Stimulated activated CD4-positive, alpha-beta T cell treated with anti-CD3 and anti-CD28 coated beads, Interleukin-15, amount 100 ng/mL, for 24 hours (primary cell): Measurements from ENCODE around the gene OR2T35.

Experiments used
- DNase-seq: peaks from one replicate; pipeline ENCODE4 v3.0.0-alpha.2; 2020

Gene OR2T35

GRCh38 chr1:248625971-248626370 is 19.1 kb downstream of the OR2T35 start:
- DNase-seq = no peak

- DNase-seq = no peak
Measured at GRCh38 chr1:248625166-248625565, 19.9 kb downstream of the OR2T35 start.

DNA sequence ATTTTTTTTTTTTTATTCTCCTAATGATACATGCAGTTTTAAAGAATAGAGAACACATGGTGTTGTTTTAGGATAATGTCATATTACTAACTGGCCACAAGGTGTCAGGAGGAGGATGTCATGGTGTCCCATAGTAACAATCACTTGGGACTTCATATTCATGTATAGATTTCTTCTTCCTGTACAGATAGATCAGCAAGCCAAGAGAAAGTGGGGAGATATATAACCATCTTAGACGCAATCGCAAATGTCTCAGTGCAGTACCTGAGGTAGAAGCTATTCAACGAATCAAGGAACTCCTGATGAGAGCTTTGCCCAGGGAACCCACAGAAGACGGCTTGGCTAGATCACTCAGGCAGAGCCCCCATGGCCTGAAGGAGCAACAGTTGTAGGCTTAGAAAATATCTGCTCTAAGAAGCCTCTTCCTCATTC is 22.5 kb downstream of the OR2T35 start:
- DNase-seq = no peak

DNA sequence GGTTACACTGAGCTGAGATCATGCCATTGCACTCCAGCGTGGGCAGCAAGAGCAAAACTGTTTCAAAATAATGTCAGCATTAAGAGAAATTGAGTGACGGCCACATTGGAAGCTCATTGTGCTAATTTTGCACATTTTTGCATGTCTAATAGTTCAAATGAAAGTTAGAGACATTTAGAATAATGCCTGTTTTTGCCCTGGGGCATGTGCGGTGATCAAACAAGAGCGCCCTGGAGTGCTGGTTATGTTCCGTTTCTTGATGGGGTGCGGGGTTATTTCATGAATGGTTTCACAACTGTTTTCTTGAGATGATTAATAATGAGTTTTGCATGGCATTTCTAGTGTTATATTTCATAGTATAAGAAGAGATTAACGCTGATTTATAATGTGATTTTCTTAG is 23.3 kb downstream of the OR2T35 start:
- no peak for DNase-seq

DNA sequence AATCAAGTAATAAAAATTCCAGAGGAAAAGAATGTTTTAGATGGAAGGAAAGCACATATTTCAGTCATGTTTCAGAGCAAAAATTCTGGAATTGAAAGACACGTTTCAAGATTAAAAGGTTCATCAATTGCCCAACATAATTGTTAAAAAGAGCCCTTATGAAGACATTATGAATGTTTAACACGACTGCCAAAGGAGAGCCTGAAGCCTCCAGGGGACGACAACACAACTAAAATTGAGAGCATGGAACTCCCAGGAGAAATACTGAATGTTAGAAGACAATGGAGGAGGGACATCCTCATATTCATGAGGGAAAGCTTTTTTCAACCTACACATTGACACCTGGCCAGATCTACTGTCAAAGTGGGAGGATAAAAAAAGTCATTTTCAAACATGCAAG is 26.2 kb downstream of the OR2T35 start:
- peak; percentile 75 for DNase-seq

DNA sequence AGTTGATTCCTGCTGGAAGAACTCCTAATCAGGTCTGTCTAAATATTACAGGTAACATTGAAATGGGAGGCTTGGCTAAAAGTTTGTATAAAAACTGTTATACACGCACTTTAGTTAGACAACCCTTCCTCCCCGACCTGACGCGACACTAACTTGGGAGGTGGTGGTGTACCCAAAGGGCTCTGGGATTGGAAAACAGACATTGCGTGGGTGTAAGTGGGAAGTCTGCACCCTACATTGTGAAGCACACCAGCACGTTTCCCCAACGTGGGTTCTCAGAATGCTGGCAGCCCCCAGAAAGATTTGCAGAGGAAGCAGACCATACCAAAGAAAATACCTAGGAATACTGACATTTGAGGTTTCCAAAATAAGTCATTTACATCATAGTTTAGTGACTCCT is 27.0 kb downstream of the OR2T35 start:
- no peak for DNase-seq

GRCh38 chr1:248613742-248614141 is 31.3 kb downstream of the OR2T35 start:
- no peak for DNase-seq

DNA sequence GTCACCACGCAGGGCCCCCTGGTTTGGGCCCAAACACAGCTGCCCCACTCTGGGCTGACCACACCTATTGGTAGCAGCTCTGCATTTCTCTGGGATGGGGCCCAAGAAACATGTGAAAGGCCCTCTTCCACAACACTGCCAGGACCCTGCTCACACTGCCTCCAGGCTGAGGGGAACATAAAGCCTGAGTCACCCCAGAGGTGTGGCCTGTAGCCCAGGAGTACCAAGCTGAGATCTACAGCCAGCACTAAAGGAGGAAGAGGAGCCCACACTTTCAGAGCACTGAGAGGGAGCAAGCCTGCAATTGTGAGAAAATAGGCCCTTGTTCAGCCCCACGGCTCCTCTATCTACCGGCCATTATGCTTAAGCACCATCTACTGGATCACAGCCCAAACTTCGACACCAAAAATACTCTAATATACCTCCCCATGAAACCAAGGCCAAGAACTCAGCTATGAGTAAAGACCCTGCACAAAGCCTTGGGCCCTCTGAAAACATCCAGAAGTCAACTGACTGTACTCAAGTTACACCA is 33.1 kb downstream of the OR2T35 start:
- peak; percentile 38 for DNase-seq

DNA sequence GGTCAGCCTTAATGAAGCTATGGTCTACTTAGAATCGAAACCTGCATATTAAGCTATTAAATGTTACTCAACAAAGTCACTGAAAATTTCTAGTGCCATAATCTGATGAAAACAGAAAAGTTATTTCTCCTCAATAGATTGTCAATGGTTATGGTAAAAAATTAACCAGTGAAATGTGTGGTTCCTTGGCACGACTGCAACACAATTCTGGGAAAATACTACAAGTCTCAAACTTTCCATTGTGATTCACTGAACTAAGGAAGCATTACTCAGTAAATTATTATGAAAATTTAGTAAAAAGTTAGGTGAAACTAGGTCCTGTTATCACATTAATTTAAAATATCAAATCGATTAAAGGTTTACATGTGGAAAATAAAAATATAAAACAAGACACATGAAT is 34.8 kb downstream of the OR2T35 start:
- no peak for DNase-seq

DNA sequence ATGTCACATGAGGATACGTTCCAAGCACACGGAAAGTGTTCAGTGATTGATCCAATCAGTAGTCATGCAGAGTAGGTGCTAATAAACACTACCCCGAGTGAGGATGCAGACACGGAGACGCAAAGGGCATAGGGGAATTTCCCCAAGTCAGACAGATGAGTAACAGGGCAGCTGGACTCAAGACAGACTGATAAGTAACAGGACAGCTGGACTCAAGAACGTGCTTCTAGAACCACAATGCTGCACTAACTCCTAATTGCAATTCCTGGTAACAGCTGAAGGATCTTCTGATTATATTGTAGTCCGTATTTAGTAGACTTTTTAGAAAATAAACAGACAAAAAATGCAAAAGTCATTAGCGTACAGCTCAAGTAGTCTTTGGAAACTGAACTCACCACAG is 45.7 kb downstream of the OR2T35 start:
- DNase-seq = no peak

- DNase-seq = no peak
Measured at GRCh38 chr1:248597589-248597988, 47.5 kb downstream of the OR2T35 start, which contains the start of gene OR2T10. Gene OR2T10, minus strand, starts transcription at chr1:248597700. Its CDS starts 3,932 bp downstream, at chr1:248593768.

DNA sequence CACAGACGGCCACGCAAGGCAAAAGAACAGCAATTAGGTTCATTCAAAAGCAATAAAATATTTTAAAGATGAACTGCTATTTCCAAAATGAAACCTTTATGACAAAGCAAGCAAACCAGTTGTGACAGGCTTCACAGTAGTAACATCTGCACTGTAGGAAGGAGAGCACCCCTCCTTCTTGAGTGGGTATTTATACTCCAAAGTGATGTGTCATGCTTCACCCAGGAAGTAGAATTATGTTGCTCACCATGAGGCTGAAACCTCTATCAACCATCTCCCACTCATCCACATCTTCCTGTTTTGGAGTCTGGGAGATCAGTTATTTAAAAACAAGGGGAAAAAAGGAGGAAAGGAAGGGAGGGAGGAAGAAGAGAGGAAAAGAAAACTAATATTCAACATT is 48.5 kb downstream of the OR2T35 start:
- DNase-seq = no peak

- no peak for DNase-seq
Measured at GRCh38 chr1:248593226-248593625, 51.9 kb downstream of the OR2T35 start.

GRCh38 chr1:248592655-248593054 is 52.4 kb downstream of the OR2T35 start:
- no peak for DNase-seq

- DNase-seq = no peak
Measured at GRCh38 chr1:248590055-248590454, 55.0 kb downstream of the OR2T35 start.

DNA sequence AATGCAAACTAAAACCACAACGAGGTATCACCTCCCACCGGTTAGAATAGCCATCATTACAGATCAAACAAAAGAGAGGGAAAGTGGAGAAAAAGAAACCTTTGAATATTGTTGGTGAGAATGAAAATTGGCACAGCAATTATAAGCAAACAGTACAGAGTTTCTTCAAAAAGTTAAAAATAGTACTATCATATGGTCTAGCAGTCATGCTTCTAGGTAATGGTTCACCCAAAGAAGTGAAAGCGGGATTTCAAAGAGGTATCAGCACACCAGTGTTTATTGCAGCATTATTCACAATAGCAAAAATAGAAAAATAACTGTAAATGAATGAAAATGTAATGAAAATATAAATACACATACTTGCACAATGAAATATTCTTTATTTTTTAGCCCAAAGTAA is 55.7 kb downstream of the OR2T35 start:
- no peak for DNase-seq
